Kidney epithelial cell (primary cell): ENCODE measurements around the gene SCPEP1. TPM values are rescaled to one million over a fixed set of nuclear protein-coding genes. Genes with fewer than 3 reads are reported as not detected.
"Not testable (repeated sequence)": the region's sequence is repeated elsewhere in the genome, so short reads cannot be mapped to it uniquely, and the experiment has no call there.

Source experiments
- DNase-seq: peaks from one replicate; pipeline ENCODE4 v3.0.0-alpha.2; 2010; ENCODE audit warnings: low read depth
- H3K27me3 ChIP-seq: 2 replicates; pipeline ENCODE4 v1.6.0; 2011; ENCODE audit warnings: low read length; ENCODE audit not compliant: control insufficient read depth, insufficient read depth
- H3K36me3 ChIP-seq: 2 replicates; pipeline ENCODE4 v1.5.1; 2011; ENCODE audit warnings: low read length; ENCODE audit not compliant: control insufficient read depth, insufficient read depth
- H3K4me3 ChIP-seq: 2 replicates; pipeline ENCODE4 v1.5.1; 2011; ENCODE audit warnings: low read depth, mild to moderate bottlenecking, control low read depth, low read length
- CTCF ChIP-seq: IDR thresholded peaks from 2 replicates; pipeline ENCODE4 v1.5.1; 2011; ENCODE audit warnings: mild to moderate bottlenecking, moderate library complexity, low read length, control low read depth, inconsistent platforms; ENCODE audit not compliant: insufficient read depth, poor library complexity, severe bottlenecking
- total RNA-seq: library from RNA; depleted of rRNA; stranded (reverse); fragments of >200 nt; gene quantifications from 2 replicates; pipeline ENCODE4 v1.2.3, GENCODE V29; 2015

SCPEP1 gene
- total RNA-seq, 1 donor from 2014 or later, result 24.8 TPM

- TF ChIP-seq CTCF, result no peak
- H3K27me3 ChIP-seq, result no peaks in the 10 kb centered on the region
- H3K36me3 ChIP-seq, result no peaks in the 10 kb centered on the region
- DNase-seq, result no peak
- H3K4me3 ChIP-seq, result no peak overlapping the region
Observed at GRCh38 chr17:56956992-56957391, 20.9 kb upstream of the SCPEP1 start.

- no peaks in the 10 kb centered on the region for H3K27me3 ChIP-seq
- peak within 1 kb of the TSS; percentile 92 for H3K4me3 ChIP-seq
- H3K36me3 ChIP-seq, result no peaks in the 10 kb centered on the region
- TF ChIP-seq CTCF, result peak; percentile 99
- DNase-seq, result peak; percentile 67
Observed at GRCh38 chr17:56960596-56961538, 17.1 kb upstream of the SCPEP1 start, which contains the start of gene COIL. COIL (minus strand) TSS chr17:56961050; CDS start chr17:56961019, 31 bp downstream.

GRCh38 chr17:56965241-56965640, 12.7 kb upstream of the SCPEP1 start:
- H3K36me3 ChIP-seq, DNase-seq, H3K4me3 ChIP-seq: not testable (repeated sequence)

GRCh38 chr17:56965681-56966080, 12.2 kb upstream of the SCPEP1 start:
- not testable (repeated sequence) for H3K27me3 ChIP-seq, DNase-seq, H3K4me3 ChIP-seq, H3K36me3 ChIP-seq

More at GRCh38 chr17:56965241-56965640, 12.7 kb upstream of the SCPEP1 start:
- H3K27me3 ChIP-seq, result not testable (repeated sequence)

- TF ChIP-seq CTCF, result no peak
- Histone ChIP-seq H3K4me3 (no peak overlapping the region), H3K27me3 (no peaks in the 10 kb centered on the region), H3K36me3 (no peaks in the 10 kb centered on the region)
- DNase-seq, result no peak
Observed at GRCh38 chr17:56966338-56966737, 11.6 kb upstream of the SCPEP1 start.

GRCh38 chr17:56970974-56971373, 7.0 kb upstream of the SCPEP1 start:
- no peak for TF ChIP-seq CTCF

More at GRCh38 chr17:56970974-56971373, 7.0 kb upstream of the SCPEP1 start:
- H3K36me3 ChIP-seq, result no peaks in the 10 kb centered on the region
- H3K4me3 ChIP-seq, result no peak overlapping the region
- DNase-seq, result no peak
- H3K27me3 ChIP-seq, result no peaks in the 10 kb centered on the region
